HG03103 (cell line): Measurements from ENCODE around the gene CARD9.

Experiments
- ATAC-seq: cut with Tn5 transposase; IDR thresholded peaks from one replicate; pipeline ENCODE4 v1.9.1; 2021; ENCODE audit warnings: low read depth; ENCODE audit not compliant: unreplicated experiment

The CARD9 gene

GRCh38 chr9:136351252-136351800, 22.1 kb downstream of the CARD9 start:
- ATAC-seq, result no peak

DNA sequence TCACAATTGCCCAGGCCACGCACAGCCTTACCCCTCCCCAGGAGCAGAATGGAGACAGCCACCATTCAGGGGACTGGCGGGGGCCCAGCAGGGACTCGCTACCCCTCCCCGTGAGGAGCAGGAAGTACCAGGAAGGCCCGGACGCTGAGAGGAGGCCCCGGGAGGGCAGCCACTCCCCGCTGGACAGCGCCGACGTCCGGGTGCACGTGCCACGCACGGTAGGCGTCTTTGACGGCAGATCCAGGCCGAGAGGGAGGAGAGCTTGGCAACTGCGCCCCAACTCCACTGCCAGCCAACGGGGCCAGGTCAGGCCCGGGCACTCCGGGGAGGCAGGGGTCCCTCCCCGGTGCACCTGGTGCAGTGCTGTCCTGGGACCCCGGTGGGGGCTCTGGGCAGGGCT, 23.9 kb downstream of the CARD9 start:
- no peak for ATAC-seq

DNA sequence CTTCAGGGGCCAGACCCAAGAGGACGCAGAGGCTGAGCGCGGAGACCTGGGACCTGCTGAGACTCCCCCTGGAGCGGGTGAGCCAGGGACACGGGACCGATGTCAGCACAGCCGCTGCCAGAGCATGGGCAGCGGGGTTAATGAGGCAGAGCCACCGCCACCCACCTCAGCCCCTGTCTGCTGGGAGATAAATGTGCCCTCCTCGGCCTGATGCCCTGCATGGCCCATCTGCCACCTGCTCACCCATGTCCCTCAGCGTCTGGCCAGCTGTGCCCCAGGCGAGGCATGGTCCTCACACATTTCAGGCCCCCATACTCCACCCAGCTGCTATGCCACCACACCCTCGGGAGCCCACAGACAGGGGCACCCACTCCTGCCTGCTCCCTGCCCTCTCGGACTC, 24.8 kb downstream of the CARD9 start:
- ATAC-seq, result no peak

DNA sequence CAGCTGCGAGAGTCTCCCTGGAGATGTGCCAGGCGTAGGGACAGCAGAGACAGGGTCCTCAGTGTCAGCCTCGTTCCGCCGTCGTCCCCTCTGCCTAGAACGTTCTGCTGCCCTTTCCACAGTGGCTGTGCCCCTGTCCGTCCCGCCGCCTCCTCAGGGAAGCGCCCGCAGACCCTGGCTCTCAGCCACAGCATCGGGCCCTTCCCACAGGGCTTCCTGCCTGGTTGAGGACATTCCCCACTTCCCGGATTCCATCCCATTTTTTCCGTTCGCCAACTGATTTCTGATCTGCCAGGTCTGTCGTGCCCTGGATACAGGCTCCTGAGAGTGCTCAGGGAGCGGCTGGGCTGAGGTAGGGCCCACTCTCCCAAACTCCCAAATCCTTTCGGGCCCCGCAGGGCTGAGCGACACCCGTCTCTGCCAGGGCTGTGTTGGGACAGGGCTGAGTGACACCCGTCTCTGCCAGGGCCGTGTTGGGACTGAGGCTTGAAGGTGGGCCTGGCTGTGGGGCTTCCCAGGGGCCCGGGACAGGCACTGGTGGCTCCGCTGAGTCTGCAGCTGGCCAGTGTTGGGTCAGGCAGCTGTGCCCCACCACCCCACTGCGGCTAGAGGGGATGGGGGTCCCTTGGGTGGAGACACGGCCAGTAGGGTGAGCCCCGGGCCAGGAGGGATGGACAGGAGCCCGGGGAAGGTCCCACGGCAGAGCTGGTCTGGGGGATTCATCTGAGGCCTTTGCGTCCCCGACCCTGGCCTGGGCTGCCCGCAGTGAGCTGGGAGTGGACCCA, 25.8 kb downstream of the CARD9 start:
- no peak for ATAC-seq

DNA sequence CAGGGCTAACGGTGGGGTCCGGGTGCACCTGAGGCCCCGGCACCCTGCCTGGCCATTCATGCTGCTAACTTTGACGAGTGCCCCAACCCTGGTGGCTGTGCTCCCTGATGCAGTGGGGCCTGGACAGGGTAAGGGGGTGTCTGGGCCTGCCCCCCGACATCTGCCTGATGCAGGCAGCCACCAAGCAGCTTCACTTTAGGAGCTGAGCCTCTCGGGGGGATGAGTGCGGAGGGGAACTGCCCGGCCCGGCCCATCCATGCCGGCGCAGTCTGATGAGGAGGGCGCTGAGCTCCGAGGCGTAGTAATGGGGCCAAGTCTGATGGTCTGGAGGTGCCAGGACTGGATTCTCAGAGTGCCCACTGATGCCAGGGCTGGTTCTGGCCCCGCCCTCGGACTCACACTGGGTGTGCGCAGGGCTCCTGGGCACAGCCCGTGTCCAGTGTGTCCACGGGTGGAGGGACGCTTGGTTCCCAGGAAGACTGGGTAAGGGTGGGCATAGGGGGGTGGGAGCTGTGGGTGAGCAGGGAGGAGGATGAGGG, 26.5 kb downstream of the CARD9 start:
- ATAC-seq, result no peak

- ATAC-seq, result no peak
These were observed 27.4 kb downstream of the CARD9 start for GRCh38 chr9:136346157-136346481.

DNA sequence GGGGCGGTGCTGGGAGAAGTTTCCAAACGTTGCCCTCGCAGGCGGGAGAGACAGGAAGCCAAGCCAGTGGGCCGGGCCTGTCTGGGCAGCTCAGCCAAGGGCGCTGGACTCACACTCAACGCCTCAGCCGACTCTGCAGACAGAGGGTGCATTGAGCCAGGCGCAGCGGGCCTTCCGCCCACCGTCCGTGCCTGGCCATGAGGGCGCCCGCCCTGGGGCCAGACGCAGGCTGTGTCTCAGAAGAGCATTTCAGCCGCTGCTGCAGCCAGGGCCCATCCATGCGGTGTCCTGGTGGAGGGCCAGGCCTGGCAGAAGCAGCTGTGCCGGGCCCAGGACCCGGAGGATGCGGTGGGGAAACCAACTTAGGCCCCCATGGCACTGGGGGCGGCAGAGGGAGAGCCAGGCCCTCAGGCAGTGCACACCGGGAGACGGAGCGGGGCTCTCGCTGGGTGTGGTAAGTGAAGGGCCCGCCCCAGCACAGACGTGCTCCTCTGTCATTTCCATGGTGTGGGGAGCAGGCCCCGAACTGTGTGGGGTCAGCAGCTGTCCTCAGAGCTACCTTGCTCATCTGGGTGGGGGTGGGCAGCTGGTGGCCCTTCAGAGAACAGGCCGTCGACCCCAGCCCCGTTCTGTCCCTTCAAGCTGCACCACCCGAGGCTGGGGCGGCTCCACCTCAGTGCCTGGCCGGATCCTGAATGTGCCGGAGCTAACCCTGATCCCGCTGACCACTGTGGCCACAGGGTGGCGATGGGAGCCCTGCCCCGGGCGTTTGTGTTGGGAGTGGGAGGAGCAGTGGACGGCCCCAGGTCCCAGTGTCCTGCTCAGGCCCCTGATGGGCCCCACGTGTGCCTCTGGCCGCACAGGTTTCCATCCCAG, 27.9 kb downstream of the CARD9 start:
- no peak for ATAC-seq

DNA sequence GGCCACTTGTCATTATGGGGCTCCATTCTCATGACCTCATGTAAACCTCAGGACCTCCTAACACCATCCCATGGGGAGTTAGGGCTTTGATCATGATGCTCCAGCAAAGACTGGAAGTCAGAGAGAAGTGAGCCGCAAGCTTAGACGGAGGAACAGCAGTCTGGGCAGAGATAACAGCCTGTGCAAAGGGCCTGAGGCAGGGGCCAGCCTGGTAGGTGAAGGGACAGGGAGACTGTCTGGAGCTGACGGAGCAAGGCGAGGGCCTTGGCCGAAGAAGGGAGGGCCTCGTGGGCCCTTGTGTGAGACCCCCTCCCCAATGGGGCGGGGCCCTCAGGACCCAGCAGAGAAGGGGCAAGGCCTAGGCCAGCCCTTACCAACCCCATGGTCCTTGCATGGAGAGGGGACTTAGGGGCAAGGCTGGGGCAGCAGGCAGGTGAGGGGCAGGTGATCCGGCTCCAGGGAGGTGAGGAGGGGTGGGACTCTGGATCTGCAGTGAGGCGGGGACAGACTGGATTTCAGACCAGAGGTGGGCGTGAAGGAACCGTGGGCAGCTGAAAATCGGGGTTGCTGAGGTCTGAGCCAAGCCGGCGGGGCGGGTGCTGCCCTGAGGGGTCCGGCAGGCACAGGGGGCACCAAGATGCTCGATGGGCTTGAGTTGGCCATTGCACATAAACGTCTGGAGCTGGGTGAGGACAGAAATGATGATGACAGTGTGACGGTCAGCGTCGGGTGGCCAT, 28.8 kb downstream of the CARD9 start:
- no peak for ATAC-seq

DNA sequence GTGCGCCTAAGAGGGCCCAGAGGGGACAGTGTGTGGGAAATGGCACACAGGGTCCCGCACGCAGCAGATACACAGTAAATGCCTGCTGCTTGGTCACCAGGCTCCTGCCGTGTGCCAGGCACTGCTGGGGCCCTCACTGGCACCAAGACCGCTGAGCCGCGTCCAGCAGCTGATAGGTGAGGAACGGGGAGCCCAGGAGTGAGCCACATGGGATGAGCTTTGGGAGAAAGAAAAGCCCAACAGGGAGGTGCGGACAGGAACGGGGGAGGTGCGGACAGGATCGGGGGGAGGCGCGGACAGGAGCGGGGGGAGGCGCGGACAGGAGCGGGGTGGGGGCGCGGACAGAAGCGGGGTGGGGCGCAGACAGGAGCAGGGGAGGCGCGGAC, 29.6 kb downstream of the CARD9 start:
- no peak for ATAC-seq

DNA sequence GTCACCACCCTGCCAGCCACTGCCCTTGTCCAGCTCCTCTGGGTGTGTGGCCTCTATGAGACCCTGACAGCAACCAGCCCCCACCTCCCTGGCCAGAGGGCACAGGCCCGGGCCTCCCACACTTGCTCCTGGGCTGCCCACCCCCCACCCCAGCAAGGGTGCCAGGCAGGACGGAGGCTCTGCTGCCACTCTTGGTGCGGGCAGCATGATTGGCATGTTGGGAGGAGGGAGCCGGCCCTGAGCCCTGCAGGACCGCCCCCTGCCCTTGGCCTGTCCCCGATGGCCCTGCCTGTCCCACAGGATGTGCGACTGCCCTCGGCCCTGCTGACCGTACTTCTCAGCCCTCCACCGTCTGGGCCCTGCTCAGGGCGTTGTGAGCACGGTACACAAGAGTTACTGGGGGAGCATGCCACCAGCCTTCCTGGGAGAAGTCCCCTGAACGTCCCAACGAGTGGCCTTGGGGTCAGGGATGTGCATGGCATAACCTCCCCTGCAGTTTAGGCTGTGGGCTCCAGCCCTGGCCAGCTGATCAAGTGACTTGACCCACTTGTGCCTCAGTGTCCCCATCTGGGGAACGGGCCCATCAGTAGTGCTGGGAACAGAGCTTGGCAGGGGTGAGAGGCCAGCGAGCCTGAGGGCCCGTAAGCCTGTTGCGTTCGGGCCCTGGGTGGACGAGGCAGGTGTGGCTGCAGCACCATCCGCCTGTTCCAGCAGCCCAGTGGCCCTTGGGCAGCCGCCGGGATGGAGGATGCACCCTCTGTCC, 30.2 kb downstream of the CARD9 start:
- ATAC-seq, result no peak

- no peak for ATAC-seq
These were observed 31.0 kb downstream of the CARD9 start for GRCh38 chr9:136342181-136343120.

GRCh38 chr9:136341769-136342168, 31.7 kb downstream of the CARD9 start:
- ATAC-seq, result no peak

DNA sequence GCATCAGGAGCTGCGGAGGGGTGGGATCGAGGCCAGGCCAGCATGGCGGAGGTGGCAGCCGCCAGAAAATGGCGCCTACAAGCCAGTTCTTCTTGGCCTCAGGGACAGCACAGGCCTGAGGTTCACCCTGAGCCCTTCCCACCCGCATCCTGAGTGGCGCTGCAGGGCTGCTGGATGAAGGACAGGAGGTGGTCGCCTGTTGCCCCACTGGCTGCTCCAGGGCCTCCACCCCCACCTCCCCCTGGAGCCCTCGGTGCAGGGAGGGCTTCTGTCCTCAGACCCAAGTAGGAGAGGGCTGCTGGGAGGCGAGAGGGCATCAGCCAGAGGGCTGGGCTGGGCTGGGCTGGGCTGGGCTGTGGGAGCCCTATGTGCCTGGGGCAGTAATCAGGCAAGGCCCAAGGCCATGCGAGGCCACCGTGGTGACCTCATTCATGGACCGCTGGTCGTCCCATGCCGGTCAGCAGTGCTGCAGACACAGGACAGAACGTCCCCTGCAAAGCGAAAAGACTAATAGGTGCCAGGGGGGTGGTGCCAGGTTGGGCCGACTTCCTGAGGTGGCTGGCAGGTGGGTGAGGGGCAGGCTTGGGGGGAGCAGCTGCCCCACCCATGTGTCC, 32.3 kb downstream of the CARD9 start:
- ATAC-seq, result no peak

GRCh38 chr9:136340356-136341041, 33.0 kb downstream of the CARD9 start:
- no peak for ATAC-seq

DNA sequence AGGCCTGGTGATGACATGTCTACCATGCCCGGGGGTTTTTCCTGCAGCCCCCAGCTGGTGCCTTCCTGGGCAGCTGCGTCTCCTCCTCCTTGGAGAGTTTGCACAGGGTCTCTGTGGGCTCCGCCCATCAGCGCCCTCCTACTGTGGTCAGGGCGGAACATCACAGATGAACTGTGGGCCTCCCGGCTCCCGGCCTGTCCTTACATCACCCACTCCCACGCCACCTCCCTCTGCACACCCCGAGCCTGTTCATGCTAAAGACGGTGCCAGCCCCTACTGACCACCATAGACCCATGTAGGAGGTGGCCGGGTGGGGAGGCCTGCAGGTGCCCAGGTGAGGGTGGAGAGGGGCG, 33.5 kb downstream of the CARD9 start:
- no peak for ATAC-seq

DNA sequence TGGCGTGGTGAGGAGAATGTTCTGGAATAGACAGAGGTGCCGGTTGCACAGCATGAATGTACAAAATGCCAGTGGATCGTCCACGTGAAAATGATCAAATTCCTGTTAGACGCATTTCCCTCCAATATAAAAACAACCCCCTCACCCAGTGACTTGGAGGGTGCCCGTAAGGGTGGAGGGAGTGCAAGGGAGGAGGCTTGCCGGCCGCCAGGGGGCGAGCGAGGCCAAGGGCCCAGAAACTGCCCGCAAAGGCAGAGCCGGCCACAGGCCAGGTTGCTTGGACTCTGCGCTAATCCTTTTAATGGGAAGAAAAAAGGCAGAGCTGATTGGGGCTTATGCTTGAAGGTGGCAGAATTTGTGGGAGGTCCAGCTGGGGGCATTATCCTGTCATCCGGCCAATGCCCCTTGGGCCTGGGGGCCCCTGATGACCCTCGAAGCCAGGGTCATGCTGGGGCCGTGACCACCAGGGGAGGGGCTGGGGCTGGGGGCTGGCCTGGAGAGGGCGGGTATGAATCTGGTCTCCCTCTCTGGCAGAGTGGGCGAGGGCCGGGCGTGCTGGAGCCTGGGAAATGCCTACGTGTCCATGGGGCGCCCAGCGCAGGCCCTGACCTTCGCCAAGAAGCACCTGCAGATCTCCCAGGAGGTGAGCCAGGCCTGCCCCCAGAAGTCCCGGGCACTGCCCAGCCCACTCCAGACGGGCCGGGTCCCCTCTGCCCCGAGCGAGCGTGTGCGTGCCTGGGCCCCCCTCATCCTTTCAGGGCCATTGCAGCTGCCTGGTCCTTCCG, 34.1 kb downstream of the CARD9 start:
- no peak for ATAC-seq

DNA sequence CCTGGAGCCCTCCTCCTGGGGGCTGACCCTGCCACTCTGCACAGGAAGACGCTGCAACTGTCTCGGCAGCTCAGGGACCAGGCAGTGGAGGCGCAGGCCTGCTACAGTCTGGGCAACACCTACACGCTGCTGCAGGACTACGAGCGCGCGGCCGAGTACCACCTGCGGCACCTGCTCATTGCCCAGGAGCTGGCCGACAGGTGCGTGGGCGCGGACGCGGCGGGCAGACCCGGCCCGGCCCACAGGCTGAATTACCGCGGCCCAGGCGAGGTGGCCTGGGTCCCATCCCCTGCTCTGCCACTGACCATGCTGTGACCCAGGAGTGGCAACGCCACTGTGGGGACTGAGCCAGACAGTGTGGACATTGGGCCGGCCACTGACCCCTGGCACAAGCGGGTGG, 35.0 kb downstream of the CARD9 start:
- ATAC-seq, result no peak
